Kidney tubule cell (primary cell): ENCODE results near the gene PDK3.

Experiments used
- DNase-seq: peaks from one replicate; pipeline ENCODE4 v3.0.0-alpha.2; 2018; ENCODE audit warnings: low spot score

Gene PDK3

GRCh38 chrX:24553011-24553410 lies 87.9 kb downstream of the PDK3 start:
- no peak for DNase-seq

- DNase-seq, result peak; percentile 6
These were observed 96.0 kb downstream of the PDK3 start for GRCh38 chrX:24561121-24561520.

- no peak for DNase-seq
These were observed 98.4 kb downstream of the PDK3 start for GRCh38 chrX:24563291-24564010.

DNA sequence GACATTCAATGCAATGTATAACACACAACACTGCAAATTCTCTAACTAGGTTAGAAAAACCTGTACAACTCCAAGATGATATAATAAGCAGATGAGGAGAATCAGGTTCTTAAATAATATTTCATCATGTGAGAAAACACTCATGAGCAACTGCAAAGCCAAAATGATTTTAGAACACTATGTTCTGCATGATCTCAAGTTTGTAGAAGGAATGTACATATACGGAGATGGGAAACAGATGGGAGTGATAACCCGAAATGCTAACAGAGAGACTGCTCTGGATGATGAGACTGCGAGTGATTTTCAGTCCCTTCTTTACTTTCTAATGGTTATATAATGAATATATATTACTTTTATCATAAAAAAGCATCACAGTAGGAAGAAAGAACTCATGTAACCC lies 101.2 kb downstream of the PDK3 start:
- DNase-seq, result no peak

DNA sequence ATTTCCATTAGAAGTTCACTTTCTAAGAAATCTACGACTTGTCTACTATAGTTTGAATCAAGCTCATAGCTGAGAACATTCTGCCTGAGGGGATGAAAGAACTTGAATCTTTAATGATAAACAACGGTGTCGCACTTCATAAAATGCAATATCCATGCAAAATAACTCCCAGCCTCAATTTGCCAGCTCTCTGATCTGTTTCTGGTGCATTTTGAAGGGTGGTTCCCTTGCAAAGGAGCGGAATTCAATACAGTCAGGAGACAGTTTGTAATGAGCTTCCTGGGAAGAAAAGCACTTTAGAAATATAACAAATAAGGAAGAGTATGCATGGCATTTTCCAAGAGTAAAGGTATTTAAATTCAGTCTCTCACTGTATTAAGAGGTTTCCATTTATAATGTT lies 102.1 kb downstream of the PDK3 start:
- no peak for DNase-seq

GRCh38 chrX:24574743-24575142 lies 109.7 kb downstream of the PDK3 start:
- no peak for DNase-seq

GRCh38 chrX:24575496-24575895 lies 110.4 kb downstream of the PDK3 start:
- DNase-seq, result no peak

DNA sequence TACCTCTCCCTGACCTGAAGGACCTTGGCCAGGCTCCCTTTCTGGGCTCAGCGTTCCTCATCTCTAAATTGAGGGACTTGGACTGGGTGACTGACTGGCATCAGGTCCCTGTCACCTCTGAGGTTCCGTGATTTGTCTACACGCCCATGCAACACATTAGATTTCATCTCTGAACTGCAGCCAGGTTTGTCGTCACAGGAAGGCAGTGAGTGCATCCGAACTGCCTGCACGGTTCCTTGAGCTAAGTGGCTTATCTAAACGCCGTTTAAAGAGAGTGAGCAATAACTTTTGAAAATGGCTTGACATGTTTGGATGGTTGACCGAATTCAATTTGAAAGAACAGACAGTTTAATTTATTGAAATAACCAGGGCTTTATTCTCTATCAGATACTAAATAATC lies 112.0 kb downstream of the PDK3 start:
- no peak for DNase-seq
